Trophoblast cell (in vitro differentiated cells and primary cell): ENCODE results near the gene METTL21A. TPM values are rescaled to one million over a fixed set of nuclear protein-coding genes. Genes with fewer than 3 reads are reported as not detected.
A peak's percentile ranks its signal among the peaks of the same experiment; 100 is the strongest.

ENCODE experiments used
- DNase-seq, 2 donors: peaks; one replicate each; pipeline ENCODE4 v3.0.0-alpha.2; 2016
- H2AFZ ChIP-seq: 2 replicates; pipeline ENCODE4 v1.6.1; 2013; ENCODE audit warnings: low read length, moderate library complexity, mild to moderate bottlenecking; ENCODE audit not compliant: insufficient read depth, poor library complexity
- H2AK5ac ChIP-seq: 2 replicates; pipeline ENCODE4 v1.6.1; 2013; ENCODE audit warnings: mild to moderate bottlenecking, low read length
- H2BK120ac ChIP-seq: 2 replicates; pipeline ENCODE4 v1.6.1; 2013; ENCODE audit warnings: low read length, mild to moderate bottlenecking, moderate library complexity; ENCODE audit not compliant: insufficient read depth, poor library complexity
- H2BK12ac ChIP-seq: 2 replicates; pipeline ENCODE4 v1.6.1; 2013; ENCODE audit warnings: mild to moderate bottlenecking, low read length, moderate library complexity
- H2BK5ac ChIP-seq: 2 replicates; pipeline ENCODE4 v1.6.1; 2013; ENCODE audit warnings: low read length, low read depth, moderate library complexity, mild to moderate bottlenecking; ENCODE audit not compliant: poor library complexity
- H3K14ac ChIP-seq: 2 replicates; pipeline ENCODE4 v1.6.1; 2013; ENCODE audit warnings: mild to moderate bottlenecking, low read length
- H3K18ac ChIP-seq: 2 replicates; pipeline ENCODE4 v1.6.1; 2013; ENCODE audit warnings: mild to moderate bottlenecking, low read length
- H3K23ac ChIP-seq: 2 replicates; pipeline ENCODE4 v1.6.1; 2013; ENCODE audit warnings: low read length
- H3K27ac ChIP-seq: 2 replicates; pipeline ENCODE4 v1.5.1; 2013; ENCODE audit warnings: low read depth, mild to moderate bottlenecking, inconsistent platforms, low read length, moderate library complexity
- H3K27me3 ChIP-seq: 2 replicates; pipeline ENCODE4 v1.6.1; 2013; ENCODE audit warnings: inconsistent platforms, mild to moderate bottlenecking, low read length, moderate library complexity; ENCODE audit not compliant: insufficient read depth
- H3K36me3 ChIP-seq, 2 experiments: 1 replicate in 1 of 2; 2 replicates in 1 of 2; pipeline ENCODE4 v1.6.1; 2013; ENCODE audit warnings: low read length in 2 of 2, mild to moderate bottlenecking in 2 of 2, moderate library complexity in 1 of 2; ENCODE audit not compliant: insufficient read depth in 2 of 2, control insufficient read depth in 1 of 2
- H3K4ac ChIP-seq: 2 replicates; pipeline ENCODE4 v1.6.1; 2013; ENCODE audit warnings: low read depth, mild to moderate bottlenecking, low read length, moderate library complexity
- H3K4me1 ChIP-seq, 2 experiments: 1 replicate in 1 of 2; 2 replicates in 1 of 2; pipeline ENCODE4 v1.6.1; 2013; ENCODE audit warnings: low read length in 2 of 2, mild to moderate bottlenecking in 2 of 2, moderate library complexity in 1 of 2; ENCODE audit not compliant: insufficient read depth in 2 of 2, control insufficient read depth in 1 of 2
- H3K4me2 ChIP-seq: 2 replicates; pipeline ENCODE4 v1.6.1; 2013; ENCODE audit warnings: inconsistent platforms, mild to moderate bottlenecking, low read length, moderate library complexity
- H3K4me3 ChIP-seq: 2 replicates; pipeline ENCODE4 v1.5.1; 2013; ENCODE audit warnings: mild to moderate bottlenecking, low read depth, low read length, inconsistent platforms
- H3K79me1 ChIP-seq: one replicate; pipeline ENCODE4 v1.6.1; 2013; ENCODE audit warnings: low read length
- H3K79me2 ChIP-seq: 2 replicates; pipeline ENCODE4 v1.6.1; 2013; ENCODE audit warnings: low read length, mild to moderate bottlenecking; ENCODE audit not compliant: control insufficient read depth, insufficient read depth, poor library complexity
- H3K9ac ChIP-seq: 2 replicates; pipeline ENCODE4 v1.6.1; 2013; ENCODE audit warnings: mild to moderate bottlenecking, low read length
- H3K9me3 ChIP-seq: 2 replicates; pipeline ENCODE4 v1.6.1; 2013; ENCODE audit warnings: low read depth, mild to moderate bottlenecking, control low read depth, inconsistent platforms, low read length; ENCODE audit not compliant: insufficient read depth
- H4K12ac ChIP-seq: 2 replicates; pipeline ENCODE4 v1.6.1; 2013; ENCODE audit warnings: low read depth, mild to moderate bottlenecking, low read length, moderate library complexity
- H4K8ac ChIP-seq: 2 replicates; pipeline ENCODE4 v1.6.1; 2013; ENCODE audit warnings: low read depth, mild to moderate bottlenecking, low read length, moderate library complexity
- H4K91ac ChIP-seq: one replicate; pipeline ENCODE4 v1.6.1; 2013; ENCODE audit warnings: low read depth, mild to moderate bottlenecking, low read length, moderate library complexity
- WGBS: extraction: QIAGEN DNeasy Blood & Tissue Kit; methylation state at CpG from one replicate; pipeline ENCODE4 v1.1.7; 2013; ENCODE audit warnings: missing lambda C conversion rate; ENCODE audit not compliant: insufficient read length, insufficient coverage; ENCODE audit errors: extremely low coverage; 5-methylcytosine and 5-hydroxymethylcytosine counted together
- polyA plus RNA-seq: library from polyadenylated mRNA; stranded (reverse); fragments of 200-250 nt; gene quantifications from 2 replicates; pipeline ENCODE4 v1.2.3, GENCODE V29; 2013

METTL21A gene
- polyA plus RNA-seq, result 15.3 and 15.7 TPM in 2 replicates

DNA sequence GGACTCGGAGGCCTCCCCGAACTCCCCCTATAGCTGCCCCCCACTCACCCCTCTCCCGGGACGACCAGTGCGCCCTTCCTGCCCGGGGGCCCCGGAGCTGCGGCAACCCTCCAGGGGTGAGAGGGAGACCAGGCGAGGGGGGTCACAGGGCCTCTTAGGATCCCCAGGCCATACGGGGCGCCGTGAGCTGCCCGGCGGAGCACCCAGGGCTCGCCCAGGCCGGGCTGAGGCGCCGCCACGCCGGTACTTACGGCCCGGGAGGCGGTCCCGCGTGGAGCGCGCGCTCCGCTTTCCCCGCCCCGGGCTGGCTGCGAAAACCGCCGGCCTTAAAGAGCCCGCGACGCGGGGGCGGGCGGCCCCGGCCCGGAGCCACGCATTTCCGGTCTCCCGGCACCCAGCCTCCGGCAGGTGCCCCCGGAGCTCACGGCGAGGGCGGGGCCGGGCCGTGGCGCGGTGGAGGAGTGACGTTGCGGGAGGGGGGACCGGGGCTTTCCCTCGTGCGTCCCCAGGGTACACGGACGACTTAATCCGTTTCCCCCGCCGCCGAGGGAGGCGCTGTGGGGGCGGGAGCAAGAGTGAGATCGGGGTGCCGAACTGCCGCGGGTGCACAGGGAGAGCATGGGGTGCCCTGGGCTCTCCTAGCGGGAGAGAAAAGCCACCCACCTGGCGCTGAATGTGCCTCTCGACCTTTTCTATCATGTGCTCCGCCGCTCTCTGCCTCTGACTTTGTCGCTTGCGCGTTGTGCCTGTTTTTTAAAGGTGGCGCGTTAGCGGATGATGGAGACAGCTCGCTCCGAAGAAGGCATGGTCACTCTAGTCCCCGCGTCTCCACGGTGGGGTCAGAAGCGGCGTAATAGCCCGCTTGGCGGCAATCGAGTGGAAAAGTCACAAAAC is at the start of gene METTL21A:
METTL21A (minus strand) TSS at position 381 of the 894 bp plus-strand sequence. CDS start 1,019 bp downstream, outside the sequence.
- Histone ChIP-seq H3K27ac (peak within 1 kb of the TSS; percentile 85), H2AFZ (peak within 1 kb of the TSS; percentile 94), H4K91ac (peak within 1 kb of the TSS; percentile 69), H3K36me3 (peaks cover 5 to 9% of the 10 kb centered on the region in 2 experiments), H3K4ac (peak within 1 kb of the TSS; percentile 72), H3K27me3 (no peaks in the 10 kb centered on the region), H3K9me3 (no peaks in the 10 kb centered on the region), H3K4me2 (peak within 1 kb of the TSS; percentile 90), H2AK5ac (no peak within 1 kb of the TSS), H2BK5ac (peak within 1 kb of the TSS; percentile 48), H3K4me1 (no peaks in the 10 kb centered on the region), H3K4me3 (peak within 1 kb of the TSS; percentile 88), H2BK12ac (peak within 1 kb of the TSS; percentile 25), H3K9ac (peak within 1 kb of the TSS; percentile 90), H4K12ac (peak within 1 kb of the TSS; percentile 70), H3K23ac (no peak within 1 kb of the TSS), H3K14ac (peak within 1 kb of the TSS; percentile 59), H3K79me1 (peaks cover 15% of the 10 kb centered on the region), H4K8ac (peak within 1 kb of the TSS; percentile 81), H2BK120ac (peak within 1 kb of the TSS; percentile 76), H3K79me2 (peaks cover 8% of the 10 kb centered on the region), H3K18ac (peak within 1 kb of the TSS; percentile 62)
- no CpG with 5 or more reads among the region's 92 CpGs for WGBS
- DNase-seq, result peak; percentile 67 to 80

DNA sequence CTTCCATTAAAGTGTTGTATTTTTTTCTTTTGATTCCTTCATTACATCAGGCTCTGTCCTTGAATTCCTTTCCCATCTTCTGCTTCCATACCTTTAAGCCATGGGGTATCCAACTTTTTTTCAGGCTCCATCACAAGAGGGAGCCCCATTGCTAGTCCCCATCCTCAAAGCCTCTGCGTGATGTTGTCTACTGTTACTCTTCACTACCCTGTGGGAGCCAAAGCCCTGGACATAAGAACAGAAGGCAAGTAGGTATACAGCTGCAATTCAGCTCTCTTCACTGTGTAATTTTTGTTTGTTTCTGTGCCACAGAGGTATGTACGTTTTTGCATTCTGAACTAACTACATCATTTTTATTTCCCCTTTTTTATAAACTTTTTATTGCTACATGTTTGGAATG is 49.6 kb upstream of the METTL21A start:
- no peak overlapping the region for H2BK120ac ChIP-seq
- H3K9me3 ChIP-seq, result no peaks in the 10 kb centered on the region
- H3K36me3 ChIP-seq, result no peaks in the 10 kb centered on the region
- no CpG with 5 or more reads among the region's 2 CpGs for WGBS
- no peak overlapping the region for H2AK5ac ChIP-seq
- no peak overlapping the region for H2AFZ ChIP-seq
- H3K9ac ChIP-seq, result no peak overlapping the region
- no peaks in the 10 kb centered on the region for H3K27me3 ChIP-seq
- H2BK12ac ChIP-seq, result no peak overlapping the region
- no peak overlapping the region for H3K23ac ChIP-seq
- no peak overlapping the region for H4K12ac ChIP-seq
- no peak overlapping the region for H4K91ac ChIP-seq
- H3K4me3 ChIP-seq, result no peak overlapping the region
- no peak overlapping the region for H3K4ac ChIP-seq
- no peak overlapping the region for H2BK5ac ChIP-seq
- no peak overlapping the region for H3K14ac ChIP-seq
- no peak overlapping the region for H3K18ac ChIP-seq
- no peak overlapping the region for H4K8ac ChIP-seq
- H3K4me1 ChIP-seq, result peaks cover 0 to 2% of the 10 kb centered on the region in 2 experiments
- H3K79me2 ChIP-seq, result no peaks in the 10 kb centered on the region
- H3K4me2 ChIP-seq, result no peak overlapping the region
- no peaks in the 10 kb centered on the region for H3K79me1 ChIP-seq
- no peak for DNase-seq
- H3K27ac ChIP-seq, result no peak overlapping the region

DNA sequence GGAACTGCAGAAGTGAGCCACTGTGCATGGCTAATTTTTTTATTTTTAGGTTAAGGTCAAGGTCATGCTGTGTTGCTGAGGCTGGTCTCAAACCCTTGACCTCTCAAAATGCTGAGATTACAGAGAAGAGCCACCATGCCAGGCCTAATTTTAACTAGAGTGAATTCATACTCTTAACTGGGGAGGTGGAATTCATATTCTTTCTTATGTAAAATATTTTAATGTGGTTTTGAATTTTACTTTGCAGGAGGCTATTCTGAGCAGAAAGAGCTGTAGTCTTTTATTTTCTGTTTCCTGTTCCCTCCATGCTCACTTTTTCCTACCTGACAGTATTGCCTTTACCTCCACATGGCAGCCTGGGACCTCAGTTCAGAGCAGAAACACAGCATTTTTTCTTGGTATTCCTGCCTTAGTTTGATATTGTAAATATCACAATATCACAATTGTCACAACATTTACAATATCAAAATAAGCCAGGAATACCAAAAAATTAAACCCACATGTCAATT is 49.1 kb upstream of the METTL21A start:
- Histone ChIP-seq H3K4me2 (no peak overlapping the region), H2BK120ac (no peak overlapping the region), H3K79me2 (no peaks in the 10 kb centered on the region), H3K27me3 (no peaks in the 10 kb centered on the region), H4K8ac (no peak overlapping the region), H3K9me3 (no peaks in the 10 kb centered on the region), H3K14ac (no peak overlapping the region), H3K36me3 (no peaks in the 10 kb centered on the region), H3K4ac (no peak overlapping the region), H4K91ac (no peak overlapping the region), H3K4me1 (peaks cover 0 to 2% of the 10 kb centered on the region in 2 experiments), H3K23ac (no peak overlapping the region), H3K79me1 (no peaks in the 10 kb centered on the region), H4K12ac (no peak overlapping the region), H2AFZ (no peak overlapping the region), H2BK5ac (no peak overlapping the region), H3K4me3 (no peak overlapping the region), H3K18ac (no peak overlapping the region), H2AK5ac (no peak overlapping the region), H2BK12ac (no peak overlapping the region), H3K9ac (no peak overlapping the region), H3K27ac (no peak overlapping the region)
- no peak for DNase-seq

DNA sequence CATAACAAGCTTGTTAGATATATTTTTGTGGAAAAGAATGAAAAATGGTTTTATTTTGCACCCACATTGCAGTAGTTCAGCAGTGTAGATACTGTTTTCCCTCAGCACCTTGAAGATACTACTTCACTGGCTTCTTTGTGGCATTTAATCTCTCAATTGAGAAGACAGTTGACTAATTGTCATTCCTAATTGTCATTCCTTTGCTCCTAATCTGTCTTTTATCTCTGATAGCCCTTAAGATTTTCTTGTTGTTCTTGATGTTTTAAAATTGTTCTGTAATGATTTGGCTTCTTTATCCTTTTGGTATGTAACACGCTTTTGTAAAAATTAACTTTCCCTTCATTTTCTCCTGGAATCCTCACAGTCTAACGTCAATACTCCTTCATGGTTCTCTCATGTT is 48.2 kb upstream of the METTL21A start:
- no peak overlapping the region for H2AFZ ChIP-seq
- H4K8ac ChIP-seq, result no peak overlapping the region
- H2BK12ac ChIP-seq, result no peak overlapping the region
- H3K9ac ChIP-seq, result no peak overlapping the region
- H2BK120ac ChIP-seq, result no peak overlapping the region
- H3K9me3 ChIP-seq, result no peaks in the 10 kb centered on the region
- no peak overlapping the region for H4K12ac ChIP-seq
- no peak overlapping the region for H3K4me3 ChIP-seq
- peak in 1 of 2 donors; percentile 78 for DNase-seq
- H4K91ac ChIP-seq, result no peak overlapping the region
- WGBS, result no CpG with 5 or more reads among the region's 2 CpGs
- H2BK5ac ChIP-seq, result no peak overlapping the region
- H3K27me3 ChIP-seq, result no peaks in the 10 kb centered on the region
- H3K36me3 ChIP-seq, result no peaks in the 10 kb centered on the region
- no peaks in the 10 kb centered on the region for H3K79me2 ChIP-seq
- H3K27ac ChIP-seq, result no peak overlapping the region
- H3K4me2 ChIP-seq, result no peak overlapping the region
- no peak overlapping the region for H3K18ac ChIP-seq
- no peak overlapping the region for H3K23ac ChIP-seq
- H3K14ac ChIP-seq, result no peak overlapping the region
- H3K4ac ChIP-seq, result no peak overlapping the region
- no peak overlapping the region for H2AK5ac ChIP-seq
- H3K79me1 ChIP-seq, result no peaks in the 10 kb centered on the region
- peaks cover 0 to 2% of the 10 kb centered on the region in 2 experiments for H3K4me1 ChIP-seq
